ENCODE results near the gene ATXN1. TPM values are rescaled to one million over a fixed set of nuclear protein-coding genes. Genes with fewer than 3 reads are reported as not detected.

ATXN1 gene
- total and polyA plus RNA-seq, 2 donors from 2014 or later: 4.2 to 58.2 TPM

GRCh38 chr6:16398587-16398986, 362.7 kb downstream of the ATXN1 start:
- Histone ChIP-seq H3K27me3 (ENCODE audit: control insufficient read depth, insufficient read depth, low read length) (no peaks in the 10 kb centered on the region), H3K36me3 (ENCODE audit: control insufficient read depth in 2 of 3, insufficient read depth in 3 of 3, low read length in 3 of 3) (no peaks in the 10 kb centered on the region), H3K9ac (ENCODE audit: low read length in 3 of 3) (no peak overlapping the region), H3K4me3 (ENCODE audit: low read length in 3 of 3) (no peak overlapping the region), H3K4me1 (ENCODE audit: control insufficient read depth in 2 of 3, insufficient read depth in 2 of 3, low read depth in 1 of 3, low read length in 3 of 3) (no peaks in the 10 kb centered on the region), H3K9me3 (ENCODE audit: control insufficient read depth in 2 of 3, insufficient read depth in 1 of 3, low read length in 3 of 3) (no peaks in the 10 kb centered on the region), H3K27ac (ENCODE audit: low read depth in 2 of 2, low read length in 2 of 2) (no peak overlapping the region)
- peak in 2 of 5 donors; percentile 31 to 56 for DNase-seq
- intact Hi-C loops (cut with DNase I): no loop called here
- TF ChIP-seq CTCF (IDR thresholded peaks at IDR 0.05; ENCODE audit: borderline replicate concordance, extremely low read depth, insufficient read depth): no peak
- FAIRE-seq: no peak

GRCh38 chr6:16397623-16398022, 363.6 kb downstream of the ATXN1 start:
- no peaks in the 10 kb centered on the region for H3K9me3 ChIP-seq (ENCODE audit: control insufficient read depth in 2 of 3, insufficient read depth in 1 of 3, low read length in 3 of 3)
- intact Hi-C loops (cut with DNase I): no loop called here
- FAIRE-seq (no peak), DNase-seq (no peak)
- no peaks in the 10 kb centered on the region for H3K27me3 ChIP-seq (ENCODE audit: control insufficient read depth, insufficient read depth, low read length)
- H3K4me1 ChIP-seq (ENCODE audit: control insufficient read depth in 2 of 3, insufficient read depth in 2 of 3, low read depth in 1 of 3, low read length in 3 of 3): no peaks in the 10 kb centered on the region
- H3K9ac ChIP-seq (ENCODE audit: low read length in 3 of 3): no peak overlapping the region
- H3K4me3 ChIP-seq (ENCODE audit: low read length in 3 of 3): no peak overlapping the region
- no peak overlapping the region for H3K27ac ChIP-seq (ENCODE audit: low read depth in 2 of 2, low read length in 2 of 2)
- no peak for TF ChIP-seq CTCF (IDR thresholded peaks at IDR 0.05; ENCODE audit: borderline replicate concordance, extremely low read depth, insufficient read depth)
- H3K36me3 ChIP-seq (ENCODE audit: control insufficient read depth in 2 of 3, insufficient read depth in 3 of 3, low read length in 3 of 3): no peaks in the 10 kb centered on the region

- Histone ChIP-seq H3K36me3 (ENCODE audit: control insufficient read depth in 2 of 3, insufficient read depth in 3 of 3, low read length in 3 of 3) (no peaks in the 10 kb centered on the region), H3K27ac (ENCODE audit: low read depth in 2 of 2, low read length in 2 of 2) (no peak overlapping the region), H3K27me3 (ENCODE audit: control insufficient read depth, insufficient read depth, low read length) (no peaks in the 10 kb centered on the region), H3K9me3 (ENCODE audit: control insufficient read depth in 2 of 3, insufficient read depth in 1 of 3, low read length in 3 of 3) (no peaks in the 10 kb centered on the region), H3K4me1 (ENCODE audit: control insufficient read depth in 2 of 3, insufficient read depth in 2 of 3, low read depth in 1 of 3, low read length in 3 of 3) (peaks cover 0 to 2% (median 2%) of the 10 kb centered on the region in 3 donors), H3K9ac (ENCODE audit: low read length in 3 of 3) (no peak overlapping the region), H3K4me3 (ENCODE audit: low read length in 3 of 3) (no peak overlapping the region)
- DNase-seq (no peak), FAIRE-seq (no peak)
- intact Hi-C loops (cut with DNase I): no loop called here
- no peak for TF ChIP-seq CTCF (IDR thresholded peaks at IDR 0.05; ENCODE audit: borderline replicate concordance, extremely low read depth, insufficient read depth)
Observed at GRCh38 chr6:16396497-16397319, 364.6 kb downstream of the ATXN1 start.
